ENCODE results near the gene PDZD2.

PDZD2 gene

GRCh38 chr5:31987985-31988710 lies 349.2 kb downstream of the PDZD2 start:
- ChIA-PET CTCF (interaction anchor here (0.9 to 1.0 kb wide), 2 partner anchors 12 to 164 kb away, joined by 3 read pairs; no protein-coding TSS in a partner anchor), POLR2A (no interaction called here)
- DNase-seq (ENCODE audit: extremely low spot score), result no peak
- TF ChIP-seq CTCF (IDR thresholded peaks at IDR 0.05; ENCODE audit: control extremely low read depth, extremely low read depth, low read depth, missing control alignments), result no peak

GRCh38 chr5:31990081-31990650 lies 351.2 kb downstream of the PDZD2 start:
- no peak for TF ChIP-seq CTCF (IDR thresholded peaks at IDR 0.05; ENCODE audit: control extremely low read depth, extremely low read depth, low read depth, missing control alignments)
- no peak for DNase-seq (ENCODE audit: extremely low spot score)
- ChIA-PET POLR2A (no interaction called here), CTCF (interaction anchor here (1.2 kb wide), 1 partner anchor 29 kb away, joined by 3 read pairs; no protein-coding TSS in a partner anchor)

- DNase-seq (ENCODE audit: extremely low spot score), result no peak
- CTCF ChIA-PET, result interaction anchor here (1.2 kb wide), 1 partner anchor 28 kb away, joined by 3 read pairs; no protein-coding TSS in a partner anchor
- TF ChIP-seq CTCF (IDR thresholded peaks at IDR 0.05; ENCODE audit: control extremely low read depth, extremely low read depth, low read depth, missing control alignments), result no peak
- POLR2A ChIA-PET, result no interaction called here
Observed at GRCh38 chr5:31990701-31991110, 351.8 kb downstream of the PDZD2 start.

- TF ChIP-seq CTCF (IDR thresholded peaks at IDR 0.05; ENCODE audit: control extremely low read depth, extremely low read depth, low read depth, missing control alignments), result no peak
- no peak for DNase-seq (ENCODE audit: extremely low spot score)
- ChIA-PET POLR2A (no interaction called here), CTCF (no interaction called here)
Observed at GRCh38 chr5:31992377-31992776, 353.4 kb downstream of the PDZD2 start.

GRCh38 chr5:31993165-31993961 lies 354.4 kb downstream of the PDZD2 start:
- CTCF ChIA-PET, result no interaction called here
- peak; percentile 32 for DNase-seq (ENCODE audit: extremely low spot score)
- no peak for TF ChIP-seq CTCF (IDR thresholded peaks at IDR 0.05; ENCODE audit: control extremely low read depth, extremely low read depth, low read depth, missing control alignments)
- POLR2A ChIA-PET, result no interaction called here

- DNase-seq (ENCODE audit: extremely low spot score), result peak; percentile 31
- TF ChIP-seq CTCF (IDR thresholded peaks at IDR 0.05; ENCODE audit: control extremely low read depth, extremely low read depth, low read depth, missing control alignments), result no peak
- POLR2A ChIA-PET, result no interaction called here
- CTCF ChIA-PET, result interaction anchor here (1.2 kb wide), 1 partner anchor 19 kb away, joined by 3 read pairs; no protein-coding TSS in a partner anchor
Observed at GRCh38 chr5:31995006-31995405, 356.1 kb downstream of the PDZD2 start.

Measured in GM10248 (cell line).